Measurements from ENCODE around the gene WDR35.
A peak's percentile ranks its signal among the peaks of the same experiment; 100 is the strongest.
"Not testable (repeated sequence)": the region's sequence is repeated elsewhere in the genome, so short reads cannot be mapped to it uniquely, and the experiment has no call there.

Gene WDR35

DNA sequence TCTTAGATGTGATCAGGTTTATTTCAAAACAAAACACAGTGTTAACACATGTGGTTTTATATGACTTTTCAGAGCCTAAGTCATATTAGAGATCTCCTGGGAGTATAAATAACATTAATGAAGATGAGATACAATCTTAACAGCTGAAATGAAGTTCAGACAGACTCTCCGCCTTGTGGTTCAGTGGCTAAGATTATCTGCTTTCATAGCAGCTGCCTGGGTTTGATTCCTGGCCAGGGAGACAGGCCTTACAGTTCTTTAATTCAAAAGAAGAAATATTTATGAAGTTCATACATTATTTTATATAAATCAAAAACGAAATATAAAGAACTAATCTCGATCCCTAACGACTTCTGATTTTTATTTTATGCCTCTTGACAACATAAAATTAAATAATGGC, 52.9 kb downstream of the WDR35 start:
- DNase-seq: no peak

DNA sequence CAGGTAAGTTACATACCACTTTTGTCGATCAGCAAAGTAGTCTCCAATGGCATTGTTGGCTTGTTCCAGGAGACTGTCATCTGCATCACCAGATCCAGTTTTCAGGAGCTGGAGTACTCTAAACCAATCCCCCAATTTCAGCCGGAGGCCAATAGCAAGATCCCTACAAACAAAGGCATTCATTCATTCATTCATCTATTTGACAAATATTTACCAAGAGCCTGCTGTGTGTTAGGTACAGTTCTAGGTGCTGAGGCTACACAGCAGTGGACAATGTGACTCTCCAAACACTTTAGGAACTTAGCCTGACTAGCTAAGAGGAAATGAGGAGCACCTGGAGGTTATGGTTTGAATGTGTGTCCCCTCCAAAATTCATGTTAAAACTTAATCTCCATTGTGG, 53.7 kb downstream of the WDR35 start:
- DNase-seq: no peak

DNA sequence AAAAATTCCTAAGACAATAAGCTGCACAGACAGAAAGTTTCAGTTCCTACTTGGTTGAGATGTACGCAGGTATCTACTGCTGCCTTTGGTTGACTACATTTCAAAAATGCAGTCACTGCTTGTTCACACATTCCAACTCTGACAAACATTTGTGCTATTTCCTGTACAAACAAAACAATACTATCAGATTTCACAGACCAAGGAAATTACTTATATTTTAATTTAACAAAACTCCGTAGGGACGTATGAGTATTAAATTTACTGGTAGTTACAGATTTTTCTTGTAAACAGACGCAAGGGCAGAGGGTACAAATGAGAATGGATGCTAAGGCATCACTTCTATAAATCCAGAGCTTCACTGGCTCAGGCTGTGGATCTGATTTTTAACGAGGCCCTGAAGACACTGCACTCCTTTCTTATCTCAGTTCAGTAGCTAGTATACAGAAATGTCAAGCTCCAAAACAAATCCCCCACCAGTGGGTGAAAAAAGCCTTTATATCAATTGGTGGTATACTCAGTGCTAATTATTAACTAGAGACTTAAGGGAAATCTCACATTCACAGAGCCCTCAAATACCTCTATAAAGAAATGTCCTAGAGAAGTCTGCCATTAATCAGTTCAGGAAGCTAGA, 56.4 kb downstream of the WDR35 start:
- DNase-seq: no peak

DNA sequence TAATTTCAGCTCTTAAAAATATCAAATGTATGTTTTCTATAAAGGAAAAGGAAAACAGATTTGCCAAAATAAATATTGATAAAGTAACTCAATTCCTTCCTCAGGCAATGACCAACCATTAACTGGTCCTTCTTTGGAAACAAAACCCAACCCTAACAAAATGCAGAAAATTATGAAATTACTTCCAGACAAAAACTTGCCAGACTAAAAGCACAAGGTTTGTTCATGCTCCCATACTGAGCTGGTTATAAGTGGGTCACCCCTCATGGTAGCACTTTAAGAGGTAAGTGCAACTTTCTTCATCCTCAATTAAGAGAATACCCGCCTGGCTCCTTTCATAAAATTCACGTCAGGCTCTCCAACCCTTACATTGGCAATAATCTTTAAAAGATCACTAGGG, 57.0 kb downstream of the WDR35 start:
- DNase-seq: no peak

DNA sequence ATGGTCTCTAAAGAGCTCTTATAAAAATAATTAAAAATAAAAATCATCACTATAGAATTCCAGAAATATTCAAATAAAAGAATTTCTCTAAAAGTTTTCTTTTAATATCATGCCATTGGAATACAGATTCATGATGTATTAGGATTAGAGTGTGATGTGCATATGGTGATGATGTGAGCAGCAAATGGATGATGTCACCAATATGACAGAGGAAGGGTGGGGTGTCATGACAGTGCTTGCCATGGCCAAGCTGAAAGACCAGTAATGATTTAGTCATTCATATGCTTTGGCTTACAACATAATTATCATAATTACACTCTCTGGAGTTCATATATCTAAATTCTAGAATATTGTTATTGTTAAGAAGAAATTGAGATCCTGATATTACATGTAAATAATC, 60.7 kb downstream of the WDR35 start:
- no peak for DNase-seq

DNA sequence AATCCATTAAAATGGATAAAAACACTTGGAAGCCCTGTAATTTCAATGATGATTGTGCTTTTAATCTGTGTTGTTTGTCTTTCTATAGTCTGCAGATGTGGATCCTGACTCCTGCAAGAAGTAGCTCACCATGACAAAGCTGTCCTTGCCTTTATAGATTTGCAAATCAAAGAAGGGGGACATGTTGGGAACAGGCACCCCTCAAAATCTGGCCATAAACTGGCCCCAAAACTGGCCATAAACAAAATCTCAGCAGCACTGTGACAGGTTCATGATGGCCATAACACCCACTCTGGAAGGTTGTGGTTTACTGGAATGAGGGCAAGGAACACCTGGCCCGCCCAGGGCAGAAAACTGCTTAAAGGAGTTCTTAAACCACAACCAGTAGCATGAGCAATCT, 62.1 kb downstream of the WDR35 start:
- DNase-seq: not testable (repeated sequence)

DNA sequence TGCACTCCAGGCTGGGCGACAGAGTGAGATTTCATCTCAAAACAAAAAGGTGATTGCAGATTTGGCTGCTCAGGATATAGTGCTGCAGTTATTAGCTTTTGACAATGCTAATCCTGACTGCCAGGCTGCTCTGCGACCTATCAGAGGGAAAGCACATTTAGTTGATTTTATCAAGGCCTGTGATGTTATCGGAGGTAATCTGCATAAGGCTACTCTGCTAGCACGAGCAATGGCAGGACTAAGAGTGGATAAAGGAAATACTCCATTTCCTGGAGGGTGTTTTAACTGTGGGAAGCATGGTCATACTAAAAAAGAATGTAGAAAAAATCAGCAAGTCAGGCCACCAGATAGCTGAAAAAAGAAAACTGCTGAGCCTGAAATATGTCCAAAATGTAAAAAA, 65.4 kb downstream of the WDR35 start:
- DNase-seq: not testable (repeated sequence)

DNA sequence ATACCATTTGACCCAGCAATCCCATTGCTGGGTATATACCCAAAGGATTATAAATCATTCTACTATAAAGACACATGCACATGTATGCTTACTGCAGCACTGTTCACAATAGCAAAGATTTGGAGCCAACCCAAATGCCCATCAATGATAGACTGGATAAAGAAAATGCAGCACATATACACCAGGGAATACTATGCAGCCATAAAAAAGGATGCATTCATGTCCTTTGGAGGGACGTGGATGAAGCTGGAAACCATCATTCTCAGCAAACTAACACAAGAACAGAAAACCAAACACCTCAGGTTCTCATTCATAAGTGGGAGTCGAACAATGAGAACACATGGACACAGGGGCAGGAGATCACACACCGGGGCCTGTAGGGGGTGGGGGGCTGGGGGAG, 67.7 kb downstream of the WDR35 start:
- not testable (repeated sequence) for DNase-seq

DNA sequence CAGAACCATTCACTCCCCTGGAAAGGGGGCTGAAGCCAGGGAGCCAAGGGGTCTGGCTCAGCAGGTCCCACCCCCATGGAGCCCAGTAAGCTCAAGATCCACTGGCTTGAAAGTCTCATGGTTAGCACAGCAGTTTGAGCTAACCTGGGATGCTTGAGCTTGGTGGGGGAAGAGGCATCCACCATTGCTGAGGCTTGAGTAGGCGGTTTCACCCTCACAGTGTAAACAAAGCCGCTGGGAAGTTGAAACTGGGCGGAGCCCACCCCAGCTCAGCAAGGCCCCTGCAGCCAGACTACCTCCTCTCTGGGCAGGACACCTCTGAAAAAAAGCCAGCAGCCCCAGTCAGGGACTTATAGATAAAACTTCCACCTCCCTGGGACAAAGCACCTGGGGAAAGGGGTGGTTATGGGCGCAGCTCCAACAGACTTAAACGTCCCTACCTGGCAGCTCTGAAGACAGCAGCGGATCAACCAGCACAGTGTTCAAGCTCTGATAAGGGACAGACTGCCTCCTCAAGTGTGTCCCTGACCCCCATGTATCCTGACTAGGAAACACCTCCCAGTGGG, 73.4 kb downstream of the WDR35 start:
- DNase-seq: no peak

DNA sequence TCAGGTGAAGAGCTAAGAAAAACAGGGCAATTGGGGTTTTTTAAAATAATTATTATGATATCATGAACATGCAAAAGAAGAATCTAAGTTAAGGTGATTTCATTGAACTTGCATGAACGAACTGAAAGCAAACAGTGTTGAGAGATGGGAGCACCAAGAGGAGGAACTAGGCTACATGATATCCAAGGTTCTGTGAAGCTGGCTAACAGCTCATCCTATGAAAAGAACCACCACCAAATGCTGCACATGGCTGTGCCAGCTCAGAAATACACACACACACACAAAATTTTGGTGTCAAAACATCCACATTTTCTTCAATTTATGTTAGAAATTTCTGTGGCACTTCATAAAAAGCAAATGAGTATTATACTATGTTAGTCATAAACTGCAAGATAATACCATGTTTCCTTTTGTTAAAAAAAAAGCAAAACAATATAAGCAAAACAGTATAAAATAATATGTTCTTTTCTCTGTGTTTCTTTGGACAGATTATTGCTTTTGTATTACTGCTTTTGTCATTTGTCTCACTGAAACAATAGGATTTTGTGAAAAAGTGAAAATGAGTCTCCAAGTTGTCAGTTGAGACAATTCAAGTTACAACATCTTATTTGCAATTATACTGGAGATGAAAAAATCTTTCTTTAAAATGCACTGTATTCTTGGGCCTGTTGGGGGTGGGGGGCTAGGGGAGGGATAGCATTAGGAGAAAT, 75.5 kb downstream of the WDR35 start:
- DNase-seq: no peak

DNA sequence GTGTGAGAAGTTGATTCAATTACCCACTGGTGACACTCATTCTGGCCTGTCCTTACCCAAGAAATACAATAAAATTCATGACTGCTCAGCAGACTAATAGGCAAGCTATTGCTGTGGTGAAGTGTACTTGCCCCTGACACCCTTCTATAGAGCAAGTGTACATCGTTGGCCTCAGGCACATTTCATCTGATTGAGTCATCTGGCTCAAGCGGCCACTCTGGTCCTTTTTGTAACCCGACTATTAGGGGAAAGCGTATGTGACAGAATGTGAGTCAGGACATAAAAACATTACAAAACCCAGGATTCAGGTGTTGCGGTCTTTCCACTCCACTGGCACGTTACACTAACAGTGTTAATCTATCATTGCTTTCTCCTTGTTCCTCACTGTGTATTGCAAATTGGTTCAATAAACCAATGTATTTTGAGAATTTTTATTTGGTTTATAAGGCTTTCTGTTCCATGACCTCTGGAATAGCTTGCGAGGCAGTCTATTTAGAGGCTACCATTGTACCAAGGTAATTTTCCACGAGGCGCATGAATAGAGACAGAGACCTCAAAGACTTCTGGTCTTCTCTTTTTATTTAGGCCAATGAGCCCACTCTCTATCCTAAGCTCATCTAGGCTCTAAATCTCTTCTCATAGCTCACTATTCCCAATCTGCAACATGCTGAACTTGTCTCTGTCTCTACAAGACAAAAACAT, 77.9 kb downstream of the WDR35 start:
- no peak for DNase-seq

DNA sequence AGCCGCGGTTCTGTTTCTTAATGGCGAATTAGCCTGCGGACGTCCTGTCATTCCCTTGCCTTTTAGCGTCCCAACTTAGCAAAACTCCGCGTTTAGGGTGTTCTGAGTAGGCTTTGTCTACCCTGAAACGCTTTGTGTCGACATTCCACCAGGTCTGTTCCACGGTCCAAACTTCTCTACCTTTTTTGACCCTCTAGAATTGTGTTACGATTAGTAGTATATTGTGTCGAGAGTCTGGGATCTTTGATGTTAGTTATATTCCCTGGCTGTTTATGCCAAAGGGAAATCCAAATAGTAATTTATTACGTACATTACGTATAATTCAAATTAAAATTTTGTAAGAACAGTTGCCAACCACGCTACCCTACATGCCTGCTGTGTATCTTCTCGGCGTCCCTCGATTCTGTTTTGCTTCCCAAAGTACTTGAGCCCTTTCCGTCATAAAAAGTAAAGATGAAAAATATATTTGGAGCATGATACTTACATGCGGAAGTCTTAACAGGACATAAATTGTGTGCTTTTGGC, 87.6 kb downstream of the WDR35 start:
- DNase-seq: peak; percentile 10

DNA sequence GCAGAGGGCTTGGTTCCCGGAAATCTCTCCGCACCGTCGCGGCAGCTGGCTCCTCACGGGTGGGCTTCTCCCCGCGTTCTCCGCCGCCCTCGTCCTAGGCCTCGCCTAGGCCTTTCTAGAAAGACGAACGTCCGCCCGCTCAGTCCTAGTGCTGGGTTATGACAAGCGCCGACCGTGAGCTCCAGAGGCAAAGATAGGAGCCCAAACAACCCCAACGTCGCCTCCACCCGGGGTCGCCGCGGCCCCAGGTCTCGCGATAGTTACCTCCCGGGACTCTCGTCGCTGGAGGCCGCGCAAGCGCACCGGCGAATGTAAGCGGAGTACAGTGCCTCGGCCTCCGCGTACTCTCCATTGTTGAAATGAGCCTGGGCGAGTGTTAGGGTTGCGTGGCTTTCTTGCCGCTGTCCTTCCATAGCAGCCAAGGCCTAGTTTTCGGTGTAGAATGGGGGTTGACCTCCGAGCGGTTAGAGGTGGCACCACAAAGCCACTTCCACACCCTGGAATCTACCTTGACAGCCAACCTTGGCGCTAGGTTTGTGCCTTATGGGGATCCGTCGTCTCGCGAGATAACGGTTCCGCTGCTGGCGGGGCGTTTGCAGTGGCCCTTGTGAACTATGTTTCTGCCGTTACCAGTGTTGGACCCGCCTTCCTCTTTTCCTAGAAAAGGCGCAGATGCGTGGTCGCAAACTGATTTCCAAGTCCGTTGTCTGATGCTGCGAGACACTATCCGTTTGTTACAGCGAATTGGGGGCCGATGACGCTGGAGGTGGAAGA, 88.3 kb downstream of the WDR35 start, which contains the start of gene TTC32:
TSS of gene TTC32 (minus strand) at position 542 of the 774 bp plus-strand sequence. CDS start at position 413, 129 bp downstream.
- peak; percentile 92 for DNase-seq

DNA sequence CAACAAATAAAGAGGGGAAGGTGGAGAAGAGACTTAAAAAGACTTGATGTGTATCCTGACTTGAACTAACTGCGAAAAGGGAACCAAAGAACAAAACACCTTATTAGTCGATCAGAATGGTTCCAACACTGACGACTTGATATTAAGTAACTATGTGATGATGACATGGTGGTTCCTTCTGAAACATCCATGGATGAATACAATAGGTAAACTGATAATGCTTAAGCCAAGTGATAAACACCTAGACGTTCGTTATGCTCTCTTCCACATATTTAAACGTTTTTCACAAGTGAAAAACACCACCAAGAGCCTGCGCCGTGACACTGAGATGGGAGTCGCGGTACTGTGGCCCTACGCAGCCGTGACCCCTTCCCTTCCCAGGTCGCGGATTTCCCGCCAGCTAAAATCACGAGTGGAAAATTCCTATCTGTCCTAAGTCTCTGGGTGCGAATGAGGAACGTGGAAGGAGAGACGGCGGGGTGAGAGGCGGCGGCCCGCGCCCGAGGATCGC, 88.9 kb downstream of the WDR35 start:
- DNase-seq: no peak

DNA sequence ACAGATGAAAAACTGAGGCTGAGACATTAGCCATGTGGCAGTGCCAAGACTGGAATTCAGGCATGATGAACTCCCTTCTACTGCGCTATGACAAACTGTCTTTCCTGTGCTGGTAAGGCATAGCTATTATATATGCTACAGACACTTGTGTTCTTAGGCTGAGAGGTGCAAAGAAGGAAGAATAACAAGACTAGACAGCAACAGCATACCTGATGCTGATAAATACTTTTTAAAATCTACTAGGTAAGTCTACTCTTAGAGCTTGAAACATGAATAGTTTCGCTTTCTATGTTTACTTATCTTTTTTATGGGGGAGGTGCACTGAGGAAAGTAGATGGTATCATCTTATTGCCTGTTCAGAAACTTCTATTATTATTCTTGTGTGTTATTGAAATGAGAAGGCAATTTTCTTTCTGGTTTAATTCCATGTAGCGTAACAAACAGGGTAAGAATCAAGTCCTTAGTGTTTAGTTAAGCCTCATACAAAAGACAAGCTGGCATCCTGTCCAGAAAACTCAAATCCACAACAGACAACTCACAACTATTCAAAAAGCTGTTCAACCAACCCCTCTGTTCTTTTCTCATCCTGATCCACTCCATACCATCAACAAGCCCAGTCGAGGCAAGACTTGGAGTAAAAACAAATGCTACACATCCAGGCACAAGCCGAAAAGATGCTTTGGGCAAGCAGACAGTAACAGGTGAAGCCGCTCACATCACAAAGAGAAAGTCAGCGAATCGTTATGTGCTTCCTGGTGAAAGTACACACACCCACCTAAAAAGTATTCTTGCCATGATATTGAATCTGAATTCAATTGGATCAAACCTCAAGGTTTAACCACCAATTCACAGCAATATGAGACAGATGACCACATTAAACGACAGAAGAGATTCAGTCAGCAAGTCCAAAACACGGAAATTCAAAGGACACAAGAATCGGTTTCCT, 89.6 kb downstream of the WDR35 start:
- peak; percentile 48 for DNase-seq

DNA sequence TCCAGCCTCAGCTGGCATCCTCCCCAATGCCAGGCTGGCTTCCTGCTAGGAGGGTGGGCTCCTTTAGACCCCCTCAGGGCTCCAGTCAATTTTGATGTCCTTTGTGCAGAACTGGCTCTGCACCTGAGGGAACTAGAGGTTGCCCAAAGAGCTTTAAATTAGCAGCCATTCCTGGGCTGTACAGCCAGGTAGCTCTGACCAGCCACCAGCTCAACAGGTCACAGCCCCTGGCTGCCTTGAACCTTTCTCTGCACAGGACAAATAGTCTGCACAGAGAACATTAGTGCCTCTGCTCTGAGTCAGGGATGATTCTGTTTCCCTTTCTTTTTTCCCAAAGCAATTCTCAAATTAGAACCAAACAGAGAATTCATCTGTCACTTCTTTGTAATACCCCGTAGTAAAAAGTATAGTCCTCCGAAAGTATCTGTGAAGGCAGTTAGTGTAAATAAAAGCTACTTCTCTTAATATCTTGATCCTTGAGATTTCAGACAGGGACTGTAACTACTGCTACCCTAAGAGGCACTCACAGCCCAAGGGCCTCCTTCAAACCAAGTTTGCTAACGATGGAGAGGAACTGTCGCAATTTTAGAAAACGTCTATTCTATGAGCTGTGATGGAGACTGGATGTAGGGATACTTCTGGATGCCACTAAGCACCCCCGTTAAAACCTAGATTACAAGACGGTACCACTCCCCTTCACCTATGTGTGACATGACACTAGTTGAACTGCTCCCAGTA, 91.1 kb downstream of the WDR35 start:
- no peak for DNase-seq

DNA sequence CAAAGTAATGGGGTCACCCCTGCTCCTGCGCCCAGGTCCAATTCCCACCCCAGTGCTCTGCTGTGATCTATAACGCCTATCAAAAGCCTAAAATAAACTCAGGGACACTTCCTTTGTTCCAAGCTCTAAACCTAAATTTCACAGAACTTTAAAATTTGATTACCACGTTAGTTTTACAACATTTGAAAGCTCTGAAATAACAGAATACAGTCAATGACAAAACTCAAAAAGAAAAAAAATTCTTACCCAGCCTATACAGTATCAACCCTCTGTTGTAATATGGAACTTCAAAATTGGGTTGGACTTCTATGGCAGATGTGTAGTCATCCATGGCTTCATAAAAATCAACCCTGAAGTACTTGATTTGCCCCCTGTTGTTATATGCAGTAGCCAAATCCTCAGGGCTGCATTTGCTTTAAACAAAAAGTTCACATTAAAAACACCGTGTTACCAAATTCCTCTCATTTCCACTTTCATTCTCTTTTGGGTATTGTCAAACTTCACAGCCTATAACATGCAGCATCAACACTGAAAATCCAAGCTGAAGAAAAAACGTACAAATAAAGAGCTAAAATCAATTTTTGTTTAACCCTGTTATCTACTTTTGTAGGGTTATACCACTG, 92.2 kb downstream of the WDR35 start:
- no peak for DNase-seq

DNA sequence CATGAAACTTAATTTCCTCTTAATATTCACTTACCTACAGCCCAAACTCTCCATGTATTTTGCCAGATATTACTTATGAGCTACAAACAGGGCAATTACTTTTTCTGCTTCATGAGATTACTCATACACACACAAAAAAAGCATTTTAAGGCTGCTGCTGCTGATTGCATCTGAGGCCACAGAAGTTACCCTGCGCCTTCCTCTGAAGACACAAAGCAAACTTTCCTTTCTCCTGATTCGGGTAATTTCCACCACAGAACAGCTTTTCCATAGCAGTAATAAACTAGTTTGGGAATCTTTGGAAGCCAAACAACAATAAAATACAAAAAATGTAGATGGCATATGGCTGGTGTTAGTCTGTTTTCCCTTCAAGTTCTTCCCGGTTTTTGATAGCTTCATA, 94.4 kb downstream of the WDR35 start:
- DNase-seq: no peak

DNA sequence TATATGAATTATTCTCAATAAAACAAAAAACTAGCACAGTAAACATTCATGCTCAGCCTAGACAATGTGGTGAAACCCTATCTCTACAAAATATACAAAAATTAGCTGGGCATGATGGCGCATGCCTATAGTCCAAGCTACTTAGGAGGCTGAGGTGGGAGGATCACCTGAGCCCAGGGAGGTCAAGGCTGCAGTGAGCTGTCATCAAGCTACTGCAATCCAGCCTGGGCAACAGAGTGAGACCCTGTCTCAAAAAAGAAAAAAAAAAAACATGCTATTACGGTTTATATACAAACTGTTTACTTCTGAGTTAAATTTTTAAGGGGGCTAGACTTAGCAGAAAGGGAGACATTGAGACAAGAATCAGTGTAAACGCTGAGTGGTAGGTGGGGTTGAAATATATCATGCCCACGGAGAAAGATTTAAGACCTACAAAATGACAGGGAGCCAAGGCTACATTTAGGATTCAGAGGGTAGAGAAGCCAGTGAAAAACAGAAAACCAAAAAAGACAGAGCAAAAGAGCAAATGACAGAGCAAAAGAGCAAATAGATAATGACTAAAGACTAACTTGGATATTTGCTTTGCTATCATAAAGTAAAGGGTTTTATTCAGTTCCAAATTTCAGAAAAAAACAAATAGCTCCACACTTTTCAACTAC, 95.6 kb downstream of the WDR35 start:
- DNase-seq: no peak

All from NCI-H2029 treated with DMSO at 0.1 percent for 48 hours (cell line).